ENCODE data around the gene PCDH7.

GRCh38 chr4:30765022-30765421 lies 44.9 kb downstream of the PCDH7 start:
- no peak for TF ChIP-seq CTCF (conservative IDR thresholded peaks at IDR 0.05)
- TF ChIP-seq EZH2 (IDR thresholded peaks at IDR 0.05; ENCODE audit: low read depth) = no peak
